ENCODE measurements around the gene PPP2R5A. TPM values are rescaled to one million over a fixed set of nuclear protein-coding genes. Genes with fewer than 3 reads are reported as not detected.

Gene PPP2R5A
- total and polyA plus RNA-seq, 2 of the 8 experiments (the other 6 are each of a cell fraction or from before 2014, with no cell fraction given): 14.6 to 36.3 TPM

DNA sequence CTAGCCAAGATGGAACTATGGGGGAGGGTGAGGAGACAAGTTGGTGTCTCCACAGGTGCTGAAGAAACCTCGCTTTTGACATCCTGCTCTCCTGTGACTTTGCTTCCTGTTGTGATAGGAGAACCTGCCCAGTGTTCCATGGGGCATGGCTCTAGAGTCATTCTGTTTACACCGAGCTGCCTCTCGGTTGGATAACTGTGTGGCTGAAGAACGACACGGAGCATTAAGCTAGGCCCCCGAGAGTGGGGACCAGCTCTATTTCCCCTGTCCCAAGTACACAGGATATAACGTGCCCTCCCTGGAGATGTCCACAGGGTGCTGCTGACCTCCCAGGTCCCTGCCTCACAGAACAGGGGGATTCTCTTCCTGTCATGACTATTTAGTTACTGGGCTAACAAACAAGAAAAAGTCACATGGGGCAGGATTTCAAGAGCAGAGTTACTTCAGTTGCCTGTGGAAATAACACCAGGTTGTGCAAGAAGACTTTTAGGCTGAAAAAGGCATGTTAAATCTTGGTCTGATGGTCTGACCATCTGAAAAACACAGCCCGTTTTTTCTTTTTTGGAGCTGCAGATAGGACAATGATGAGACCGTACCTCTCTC lies 29.4 kb upstream of the PPP2R5A start (continued):
- TF ChIP-seq GTF2F1 (IDR thresholded peaks at IDR 0.05; ENCODE audit: borderline replicate concordance, low read depth, low read length) (no peak), CHD7 (IDR thresholded peaks at IDR 0.05; ENCODE audit: insufficient replicate concordance, low read length) (no peak), TBP (IDR thresholded peaks at IDR 0.05; ENCODE audit: low read depth, low read length) (no peak)
